Measurements from ENCODE around the gene PSMC3. TPM values are rescaled to one million over a fixed set of nuclear protein-coding genes. Genes with fewer than 3 reads are reported as not detected.

The PSMC3 gene
- total RNA-seq, 4 donors from 2014 or later, result 72.9 to 134 (median 122) TPM

DNA sequence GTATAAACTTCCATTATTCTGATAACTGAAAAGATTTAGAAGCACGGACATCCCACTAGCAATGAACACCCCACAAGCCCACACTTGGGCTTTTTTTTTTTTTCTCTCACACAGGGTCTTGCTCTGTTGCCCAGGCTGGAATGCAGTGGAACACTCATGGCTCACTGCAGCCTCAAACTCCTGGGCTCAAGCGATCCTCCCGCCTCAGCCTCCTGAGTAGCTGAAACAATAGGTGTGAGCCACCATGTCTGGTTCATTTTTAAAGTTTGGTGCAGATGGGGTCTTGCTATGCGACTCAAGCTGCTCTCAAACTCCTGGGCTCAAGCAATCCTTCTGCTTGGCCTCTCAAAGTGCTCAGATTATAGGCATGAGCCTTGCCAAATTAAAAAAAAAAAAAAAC lies 19.6 kb upstream of the PSMC3 start:
- H3K4me1 ChIP-seq, result no peaks in the 10 kb centered on the region
- no peaks in the 10 kb centered on the region for H3K27me3 ChIP-seq
- WGBS, 2 donors, result 90 to 96% methylated on average over 4 of the region's 4 CpGs
- intact Hi-C loops (cut with DNase I), result no loop called here
- H3K27ac ChIP-seq, result no peak overlapping the region
- no peaks in the 10 kb centered on the region for H3K36me3 ChIP-seq
- H3K4me3 ChIP-seq, result no peak overlapping the region
- no peak for DNase-seq
- H3K9me3 ChIP-seq, result no peaks in the 10 kb centered on the region
- TF ChIP-seq, protein P1, sequence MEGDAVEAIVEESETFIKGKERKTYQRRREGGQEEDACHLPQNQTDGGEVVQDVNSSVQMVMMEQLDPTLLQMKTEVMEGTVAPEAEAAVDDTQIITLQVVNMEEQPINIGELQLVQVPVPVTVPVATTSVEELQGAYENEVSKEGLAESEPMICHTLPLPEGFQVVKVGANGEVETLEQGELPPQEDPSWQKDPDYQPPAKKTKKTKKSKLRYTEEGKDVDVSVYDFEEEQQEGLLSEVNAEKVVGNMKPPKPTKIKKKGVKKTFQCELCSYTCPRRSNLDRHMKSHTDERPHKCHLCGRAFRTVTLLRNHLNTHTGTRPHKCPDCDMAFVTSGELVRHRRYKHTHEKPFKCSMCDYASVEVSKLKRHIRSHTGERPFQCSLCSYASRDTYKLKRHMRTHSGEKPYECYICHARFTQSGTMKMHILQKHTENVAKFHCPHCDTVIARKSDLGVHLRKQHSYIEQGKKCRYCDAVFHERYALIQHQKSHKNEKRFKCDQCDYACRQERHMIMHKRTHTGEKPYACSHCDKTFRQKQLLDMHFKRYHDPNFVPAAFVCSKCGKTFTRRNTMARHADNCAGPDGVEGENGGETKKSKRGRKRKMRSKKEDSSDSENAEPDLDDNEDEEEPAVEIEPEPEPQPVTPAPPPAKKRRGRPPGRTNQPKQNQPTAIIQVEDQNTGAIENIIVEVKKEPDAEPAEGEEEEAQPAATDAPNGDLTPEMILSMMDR (IDR thresholded peaks at IDR 0.05), result no peak
- TF ChIP-seq POLR2A (IDR thresholded peaks at IDR 0.05), result no peak

DNA sequence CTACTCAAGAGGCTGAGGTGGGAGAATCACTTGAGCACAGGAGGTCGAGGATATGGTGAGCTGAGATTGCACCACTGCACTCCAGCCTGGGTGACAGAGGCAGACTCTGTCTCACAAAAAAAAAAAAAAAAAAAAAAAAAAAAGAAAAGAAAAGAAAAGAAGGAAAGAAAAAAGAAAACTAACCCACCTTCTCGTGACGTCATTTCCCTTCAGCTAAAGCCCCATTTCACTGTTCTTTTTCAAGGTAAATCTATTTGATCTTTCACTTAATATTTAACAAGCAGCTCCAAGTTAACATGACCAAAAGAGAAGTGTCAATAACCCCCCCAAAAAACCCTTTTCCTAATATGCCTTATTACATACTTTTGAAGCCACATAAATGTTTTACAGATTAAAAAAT lies 17.6 kb upstream of the PSMC3 start:
- no peaks in the 10 kb centered on the region for H3K27me3 ChIP-seq
- H3K9me3 ChIP-seq, result no peaks in the 10 kb centered on the region
- H3K4me3 ChIP-seq, result no peak overlapping the region
- WGBS, 2 donors, result 82 to 83% methylated on average over 3 of the region's 3 CpGs
- H3K4me1 ChIP-seq, result no peaks in the 10 kb centered on the region
- no peak overlapping the region for H3K27ac ChIP-seq
- no peaks in the 10 kb centered on the region for H3K36me3 ChIP-seq
- no peak for TF ChIP-seq POLR2A (IDR thresholded peaks at IDR 0.05)
- TF ChIP-seq, protein P1 (IDR thresholded peaks at IDR 0.05), result no peak
- DNase-seq, result no peak
- intact Hi-C loops (cut with DNase I), result no loop called here

DNA sequence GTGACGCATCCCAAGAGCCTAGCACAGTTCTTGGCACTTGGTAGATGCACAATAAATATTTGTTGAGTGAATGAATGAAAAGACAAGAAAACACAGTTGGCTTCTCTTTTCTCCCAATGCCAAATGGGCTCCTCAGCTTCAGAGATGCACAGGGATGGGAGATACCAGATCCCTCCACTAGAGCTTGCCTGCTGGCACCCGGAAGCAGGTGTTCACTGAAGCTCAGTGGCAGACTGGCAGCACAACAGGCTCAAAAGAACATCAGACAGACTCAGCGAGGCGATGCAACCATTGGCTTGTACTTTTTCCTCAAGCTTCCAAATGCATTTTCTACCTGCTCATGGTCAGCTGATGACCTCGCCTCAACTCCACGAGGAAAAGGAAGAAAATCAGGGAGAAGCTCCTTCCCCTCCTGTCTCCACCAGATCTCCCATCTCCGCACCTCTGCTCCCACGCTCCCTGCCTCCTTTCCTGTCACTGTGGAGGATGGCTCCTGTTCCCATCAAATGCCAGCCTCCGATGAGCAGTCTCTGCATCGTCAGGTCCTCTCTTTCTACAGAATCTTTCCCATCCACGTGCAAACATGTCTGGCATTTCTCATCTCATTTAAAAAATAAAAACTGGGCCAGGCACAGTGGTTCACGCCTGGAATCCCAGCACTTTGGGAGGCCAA lies 16.9 kb upstream of the PSMC3 start:
- TF ChIP-seq POLR2A (IDR thresholded peaks at IDR 0.05), result no peak
- TF ChIP-seq, protein P1 (IDR thresholded peaks at IDR 0.05), result no peak
- Histone ChIP-seq H3K36me3 (no peaks in the 10 kb centered on the region), H3K27me3 (no peaks in the 10 kb centered on the region), H3K4me3 (no peak overlapping the region), H3K9me3 (no peaks in the 10 kb centered on the region), H3K27ac (no peak overlapping the region), H3K4me1 (peaks cover 0 to under 1% (median 0%) of the 10 kb centered on the region in 3 donors)
- DNase-seq, result no peak
- WGBS, 2 donors, result 86 to 92% methylated on average over 11 to 12 of the region's 12 CpGs
- intact Hi-C loops (cut with DNase I), result no loop called here

DNA sequence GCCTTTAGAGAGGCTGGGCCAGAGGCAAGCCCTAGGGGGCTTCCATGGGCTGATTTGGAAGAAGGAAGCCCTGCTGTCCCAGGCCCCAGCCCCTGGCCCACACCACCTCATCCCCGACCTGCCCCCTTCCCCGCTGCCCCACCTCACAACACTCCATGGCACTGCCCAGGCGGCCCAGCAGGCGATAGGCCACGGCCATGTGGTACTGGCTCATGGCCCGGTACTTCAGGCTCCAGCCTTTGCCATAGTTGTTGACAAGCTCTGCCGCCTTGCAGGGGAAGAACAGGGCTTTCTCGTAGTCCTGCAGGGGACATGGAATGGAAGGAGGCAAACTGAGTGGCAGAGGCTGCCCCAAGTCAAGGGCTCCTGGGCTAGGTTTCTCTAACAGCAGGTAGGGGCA lies 16.3 kb upstream of the PSMC3 start:
- no peak for TF ChIP-seq POLR2A (IDR thresholded peaks at IDR 0.05)
- Histone ChIP-seq H3K4me3 (no peak overlapping the region), H3K36me3 (no peaks in the 10 kb centered on the region), H3K4me1 (peaks cover 0 to 6% (median 0%) of the 10 kb centered on the region in 3 donors), H3K27me3 (no peaks in the 10 kb centered on the region), H3K27ac (no peak overlapping the region), H3K9me3 (no peaks in the 10 kb centered on the region)
- WGBS, 2 donors, result 80% methylated on average over 1 of the region's 8 CpGs; no CpG with 5 or more reads in 1 of the 2 donors
- intact Hi-C loops (cut with DNase I), result no loop called here
- no peak for DNase-seq

DNA sequence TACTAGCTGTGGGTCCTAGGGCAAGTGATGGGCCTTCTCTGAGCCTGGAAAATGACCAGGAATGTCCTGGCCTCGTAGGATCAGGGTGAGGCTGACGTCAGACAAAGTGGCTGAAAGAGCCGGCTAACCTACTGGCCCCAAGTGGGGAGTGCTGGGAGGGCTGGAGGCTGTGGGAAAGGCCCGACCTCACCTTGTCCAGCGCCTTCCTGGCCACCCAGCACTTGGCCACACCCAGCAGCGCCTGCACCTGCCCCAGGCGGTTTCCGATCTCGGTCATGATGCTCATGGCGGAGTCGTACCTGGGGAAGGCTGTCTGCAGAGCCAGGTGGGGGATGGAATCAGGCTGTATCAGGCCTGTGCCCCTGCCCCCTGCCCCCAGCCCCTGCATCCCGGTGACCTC lies 15.2 kb upstream of the PSMC3 start:
- DNase-seq, result no peak
- Histone ChIP-seq H3K4me3 (no peak overlapping the region), H3K27ac (no peak overlapping the region), H3K27me3 (no peaks in the 10 kb centered on the region), H3K4me1 (peaks cover 0 to 6% (median 0%) of the 10 kb centered on the region in 3 donors), H3K9me3 (no peaks in the 10 kb centered on the region), H3K36me3 (no peaks in the 10 kb centered on the region)
- intact Hi-C loops (cut with DNase I), result no loop called here
- WGBS, 2 donors, result 79% methylated on average over 10 of the region's 12 CpGs; no CpG with 5 or more reads in 1 of the 2 donors
- TF ChIP-seq POLR2A (IDR thresholded peaks at IDR 0.05), result no peak
- TF ChIP-seq, protein P1 (IDR thresholded peaks at IDR 0.05), result no peak

Data from esophagus squamous epithelium (tissue), 5 donors.